CD4-positive, alpha-beta T cell (primary cell): ENCODE results near the gene ARHGAP33. TPM values are rescaled to one million over a fixed set of nuclear protein-coding genes. Genes with fewer than 3 reads are reported as not detected.

Experiments used
- ATAC-seq: fragments of 200-7000 bp; cut with Tn5 transposase; one replicate; pipeline ENCODE4 v1.10.0; 2022; ENCODE audit warnings: mild to moderate bottlenecking; ENCODE audit not compliant: poor library complexity
- CTCF ChIA-PET: fragments of 350-600 bp; sonication (Branson Sonifier 250); formaldehyde crosslinking; loops from one replicate; lab custom pipeline; 2021; ENCODE audit warnings: antibody characterized with exemption, inconsistent platforms; lab: Charles Lee
- POLR2A ChIA-PET: fragments of 350-600 bp; sonication (Branson Sonifier 250); formaldehyde crosslinking; loops from one replicate; lab custom pipeline; 2021; ENCODE audit warnings: antibody characterized with exemption, inconsistent platforms; lab: Charles Lee
- DNase-seq, 14 experiments: peaks; one replicate each; pipeline ENCODE4 v3.0.0-alpha.2; 2013 to 2020; ENCODE audit warnings: mixed read lengths in 2 of 14
- H3K27ac ChIP-seq, 2 donors: one replicate each; pipeline versions ENCODE4 v1.5.1 to v1.7.0; 2013; ENCODE audit warnings: low read length in 2 of 2, low read depth in 1 of 2, mild to moderate bottlenecking in 1 of 2
- H3K27me3 ChIP-seq, 2 experiments: 1 replicate in 1 of 2; 2 replicates in 1 of 2; pipeline versions ENCODE4 v1.6.1 to v1.7.0; 2013; ENCODE audit warnings: low read length in 2 of 2, control low read depth in 1 of 2, mild to moderate bottlenecking in 1 of 2, moderate library complexity in 1 of 2; ENCODE audit not compliant: insufficient read depth in 2 of 2, control insufficient read depth in 1 of 2
- H3K36me3 ChIP-seq: one replicate; pipeline ENCODE4 v1.6.1; 2013; ENCODE audit warnings: low read length, control low read depth; ENCODE audit not compliant: insufficient read depth
- H3K4me1 ChIP-seq: one replicate; pipeline ENCODE4 v1.6.1; 2013; ENCODE audit warnings: low read length, control low read depth; ENCODE audit not compliant: insufficient read depth
- H3K4me3 ChIP-seq: one replicate; pipeline ENCODE4 v1.5.1; 2013; ENCODE audit warnings: mild to moderate bottlenecking, low read length, moderate library complexity
- H3K9me3 ChIP-seq, 2 experiments: 1 replicate in 1 of 2; 2 replicates in 1 of 2; pipeline versions ENCODE4 v1.6.1 to v1.7.0; 2013; ENCODE audit warnings: low read length in 2 of 2, mild to moderate bottlenecking in 2 of 2, control low read depth in 1 of 2, moderate library complexity in 1 of 2; ENCODE audit not compliant: control insufficient read depth in 1 of 2, insufficient read depth in 1 of 2
- H3K27ac Mint-ChIP-seq: one replicate; pipeline ENCODE4 v1.8.0; 2020; ENCODE audit warnings: mixed read lengths
- H3K27me3 Mint-ChIP-seq: one replicate; pipeline ENCODE4 v1.8.0; 2021; ENCODE audit warnings: mixed read lengths
- H3K36me3 Mint-ChIP-seq: one replicate; pipeline ENCODE4 v1.8.0; 2021; ENCODE audit warnings: low read depth, mixed read lengths
- H3K4me1 Mint-ChIP-seq: one replicate; pipeline ENCODE4 v1.8.0; 2021; ENCODE audit warnings: low read depth, mixed read lengths
- H3K4me3 Mint-ChIP-seq: one replicate; pipeline ENCODE4 v1.8.0; 2020; ENCODE audit warnings: mild to moderate bottlenecking, mixed read lengths
- H3K9me3 Mint-ChIP-seq: one replicate; pipeline ENCODE4 v1.8.0; 2020; ENCODE audit warnings: mixed read lengths
- CTCF ChIP-seq: fragments of 200-600 bp; IDR thresholded peaks from one replicate; pipeline ENCODE4 v1.8.0; 2022; ENCODE audit warnings: antibody characterized with exemption, mild to moderate bottlenecking
- intact Hi-C, 2 experiments: fragments of 100-400 bp; cut with DNase I in 1 of 2; cut with micrococcal nuclease in 1 of 2; formaldehyde crosslinking; loops; one replicate each; pipeline versions ENCODE4 v1.15.1 to v1.9.0; 2023 to 2025; cut with DNase I, micrococcal nuclease
- total RNA-seq, 174 experiments: library from RNA in 2 of 174; stranded (reverse) in 2 of 174; gene quantifications; one replicate each; pipeline ENCODE4 v1.2.3 and lab custom pipeline; 2021 to 2026

ARHGAP33 gene
- total RNA-seq, 2 experiments from 2014 or later = 16.4 to 19.5 TPM

GRCh38 chr19:35748106-35749020, 27.0 kb upstream of the ARHGAP33 start, which contains the start of gene LIN37:
TSS of gene LIN37 (plus strand) at chr19:35748576. CDS start at chr19:35748725, 149 bp downstream.
- CTCF ChIA-PET = interaction anchor here (1.0 kb wide), 2 partner anchors 33 to 211 kb away, joined by 3 to 5 read pairs; no protein-coding TSS in a partner anchor

GRCh38 chr19:35750167-35750566, 25.2 kb upstream of the ARHGAP33 start:
- no peak for TF ChIP-seq CTCF
- H3K36me3 Mint-ChIP-seq = peaks cover 37% of the 10 kb centered on the region
- Histone ChIP-seq H3K27ac (no peak overlapping the region), H3K9me3 (no peaks in the 10 kb centered on the region), H3K36me3 (peaks cover 28% of the 10 kb centered on the region), H3K4me3 (no peak overlapping the region), H3K4me1 (peaks cover 37% of the 10 kb centered on the region), H3K27me3 (no peaks in the 10 kb centered on the region)
- ATAC-seq = no peak
- POLR2A ChIA-PET = no interaction called here
- no peak for DNase-seq
- CTCF ChIA-PET = no interaction called here
- H3K4me1 Mint-ChIP-seq = peaks cover 35% of the 10 kb centered on the region
- H3K27ac Mint-ChIP-seq = no peak overlapping the region
- peaks cover 6% of the 10 kb centered on the region for H3K27me3 Mint-ChIP-seq
- H3K9me3 Mint-ChIP-seq = no peaks in the 10 kb centered on the region
- intact Hi-C loops = loop anchor here in 1 of 2 experiments (10.0 kb wide), 1 partner anchor 935 kb away; the partner anchor contains the start of gene ZNF567
- peak overlapping the region; percentile 78 for H3K4me3 Mint-ChIP-seq

More at GRCh38 chr19:35748106-35749020, 27.0 kb upstream of the ARHGAP33 start, which contains the start of gene LIN37:
- H3K27me3 Mint-ChIP-seq = no peaks in the 10 kb centered on the region
- H3K4me3 ChIP-seq = peak within 1 kb of the TSS; percentile 94
- peaks cover 37% of the 10 kb centered on the region for H3K4me1 Mint-ChIP-seq
- intact Hi-C loops = loop anchor here (1.0 to 10.0 kb wide), 6 partner anchors 9 to 366 kb away; partner anchors contain the start of genes HSPB6 (in 1 of the 2), LRFN3 (in 1 of the 2), OVOL3 (in 1 of the 2) and POLR2I (in 1 of the 2)
- H3K27me3 ChIP-seq = no peaks in the 10 kb centered on the region
- H3K9me3 Mint-ChIP-seq = no peaks in the 10 kb centered on the region
- peaks cover 30% of the 10 kb centered on the region for H3K36me3 Mint-ChIP-seq
- peaks cover 14% of the 10 kb centered on the region for H3K36me3 ChIP-seq
- peak within 1 kb of the TSS; percentile 61 to 75 for H3K27ac ChIP-seq
- DNase-seq = peak; percentile 95 to 100 (median 98)
- POLR2A ChIA-PET = interaction anchor here (0.8 to 1.7 kb wide), 16 partner anchors 8 to 741 kb away, joined by 3 to 17 read pairs (median 5); partner anchors contain the start of genes COX6B1, POLR2I, PROSER3 and ZNF566
- TF ChIP-seq CTCF = no peak
- H3K9me3 ChIP-seq = no peaks in the 10 kb centered on the region
- H3K27ac Mint-ChIP-seq = peak within 1 kb of the TSS; percentile 89
- peak; percentile 70 for ATAC-seq
- peaks cover 49% of the 10 kb centered on the region for H3K4me1 ChIP-seq
- H3K4me3 Mint-ChIP-seq = peak within 1 kb of the TSS; percentile 98
